Loucy (cell line): ENCODE data around the gene STX1A.
A peak's percentile ranks its signal among the peaks of the same experiment; 100 is the strongest.

Source experiments
- H2AFZ ChIP-seq: fragments of 200-600 bp; sonication (generic); 2 replicates; pipeline ENCODE4 v1.6.0; 2016; ENCODE audit warnings: antibody characterized with exemption, mild to moderate bottlenecking, low read length, moderate library complexity
- H3F3A ChIP-seq: fragments of 200-600 bp; 2 replicates; pipeline ENCODE4 v1.6.0; 2016; ENCODE audit warnings: antibody characterized with exemption, low read depth, mild to moderate bottlenecking
- H3K27me3 ChIP-seq: fragments of 200-600 bp; sonication (generic); 2 replicates; pipeline ENCODE4 v1.6.1; 2014; ENCODE audit warnings: low read length, mild to moderate bottlenecking; ENCODE audit not compliant: insufficient read depth, poor library complexity, severe bottlenecking
- H3K36me3 ChIP-seq: fragments of 200-600 bp; sonication (generic); 2 replicates; pipeline ENCODE4 v1.6.1; 2016; ENCODE audit warnings: low read length; ENCODE audit not compliant: insufficient read depth
- H3K4me1 ChIP-seq: fragments of 200-600 bp; sonication (generic); 2 replicates; pipeline ENCODE4 v1.5.1; 2014; ENCODE audit warnings: low read length, mild to moderate bottlenecking; ENCODE audit not compliant: insufficient read depth, poor library complexity, severe bottlenecking
- H3K4me2 ChIP-seq: fragments of 200-600 bp; sonication (generic); 2 replicates; pipeline ENCODE4 v1.6.0; 2014; ENCODE audit warnings: antibody characterized with exemption, low read length, low read depth, mild to moderate bottlenecking; ENCODE audit not compliant: poor library complexity, severe bottlenecking
- H3K4me3 ChIP-seq: fragments of 200-600 bp; sonication (generic); 2 replicates; pipeline ENCODE4 v1.5.1; 2014; ENCODE audit warnings: low read length, mild to moderate bottlenecking, mixed read lengths; ENCODE audit not compliant: poor library complexity, severe bottlenecking
- H3K79me2 ChIP-seq: fragments of 200-600 bp; sonication (generic); 2 replicates; pipeline ENCODE4 v1.6.1; 2014; ENCODE audit warnings: low read length; ENCODE audit not compliant: insufficient read depth
- H3K9ac ChIP-seq: fragments of 200-600 bp; sonication (generic); 2 replicates; pipeline ENCODE4 v1.6.0; 2014; ENCODE audit warnings: mild to moderate bottlenecking, low read depth, low read length, moderate library complexity; ENCODE audit not compliant: poor library complexity, severe bottlenecking
- H3K9me2 ChIP-seq: fragments of 200-600 bp; sonication (generic); replicated peaks from 2 replicates; pipeline ENCODE4 v1.6.1; 2016; ENCODE audit warnings: low read depth, low read length, mixed read lengths
- H3K9me3 ChIP-seq: fragments of 200-600 bp; sonication (generic); 2 replicates; pipeline ENCODE4 v1.6.1; 2014; ENCODE audit warnings: mild to moderate bottlenecking, antibody characterized with exemption, low read length, low read depth; ENCODE audit not compliant: insufficient read depth
- H4K20me1 ChIP-seq: fragments of 200-600 bp; sonication (generic); 2 replicates; pipeline ENCODE4 v1.6.0; 2014; ENCODE audit warnings: antibody characterized with exemption, low read length, mild to moderate bottlenecking; ENCODE audit not compliant: insufficient read depth, poor library complexity, severe bottlenecking
- EZH2phosphoT487 ChIP-seq: fragments of 200-600 bp; IDR thresholded peaks from 2 replicates; pipeline ENCODE4 v1.6.1; 2018; ENCODE audit warnings: antibody characterized with exemption, mild to moderate bottlenecking, moderate library complexity, borderline replicate concordance
- TF ChIP-seq, protein P1 (sequence below): fragments of 200-600 bp; sonication (generic); conservative IDR thresholded peaks from 2 replicates; pipeline ENCODE4 v1.5.1; 2014; ENCODE audit warnings: mild to moderate bottlenecking, antibody characterized with exemption, low read length

STX1A gene

DNA sequence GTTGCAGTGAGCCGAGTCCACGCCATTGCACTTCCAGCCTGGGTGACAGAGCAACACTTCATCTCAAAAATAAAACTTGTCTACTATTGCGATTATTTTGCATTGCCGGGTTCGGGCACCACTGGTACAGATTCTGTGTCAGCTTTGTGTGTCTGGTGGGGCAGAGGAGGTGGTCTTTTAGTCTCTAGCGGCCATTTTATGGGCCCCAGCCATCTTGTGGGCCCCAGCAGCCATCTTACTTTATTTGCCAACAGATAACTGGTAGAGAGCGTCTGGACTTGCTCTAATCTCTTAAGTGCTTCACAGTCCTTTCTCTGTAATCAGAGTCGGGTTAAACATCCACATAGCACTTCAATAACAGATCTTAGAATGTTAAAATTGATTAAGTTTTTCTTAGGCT, 31.2 kb downstream of the STX1A start:
- no peaks in the 10 kb centered on the region for H3K9me2 ChIP-seq
- H2AFZ ChIP-seq: no peak overlapping the region
- peaks cover 46% of the 10 kb centered on the region; the same call in 1 of the 2 replicates for H3K36me3 ChIP-seq
- TF ChIP-seq, protein P1, sequence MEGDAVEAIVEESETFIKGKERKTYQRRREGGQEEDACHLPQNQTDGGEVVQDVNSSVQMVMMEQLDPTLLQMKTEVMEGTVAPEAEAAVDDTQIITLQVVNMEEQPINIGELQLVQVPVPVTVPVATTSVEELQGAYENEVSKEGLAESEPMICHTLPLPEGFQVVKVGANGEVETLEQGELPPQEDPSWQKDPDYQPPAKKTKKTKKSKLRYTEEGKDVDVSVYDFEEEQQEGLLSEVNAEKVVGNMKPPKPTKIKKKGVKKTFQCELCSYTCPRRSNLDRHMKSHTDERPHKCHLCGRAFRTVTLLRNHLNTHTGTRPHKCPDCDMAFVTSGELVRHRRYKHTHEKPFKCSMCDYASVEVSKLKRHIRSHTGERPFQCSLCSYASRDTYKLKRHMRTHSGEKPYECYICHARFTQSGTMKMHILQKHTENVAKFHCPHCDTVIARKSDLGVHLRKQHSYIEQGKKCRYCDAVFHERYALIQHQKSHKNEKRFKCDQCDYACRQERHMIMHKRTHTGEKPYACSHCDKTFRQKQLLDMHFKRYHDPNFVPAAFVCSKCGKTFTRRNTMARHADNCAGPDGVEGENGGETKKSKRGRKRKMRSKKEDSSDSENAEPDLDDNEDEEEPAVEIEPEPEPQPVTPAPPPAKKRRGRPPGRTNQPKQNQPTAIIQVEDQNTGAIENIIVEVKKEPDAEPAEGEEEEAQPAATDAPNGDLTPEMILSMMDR: no peak
- no peak for TF ChIP-seq EZH2phosphoT487
- no peaks in the 10 kb centered on the region for H3K9me3 ChIP-seq
- H3K4me2 ChIP-seq: no peak overlapping the region
- peaks cover 5% of the 10 kb centered on the region for H4K20me1 ChIP-seq
- H3K4me3 ChIP-seq: no peak overlapping the region
- H3K79me2 ChIP-seq: peaks cover 41% of the 10 kb centered on the region
- no peak overlapping the region for H3K9ac ChIP-seq
- peaks cover 2% of the 10 kb centered on the region for H3K4me1 ChIP-seq
- H3K27me3 ChIP-seq: no peaks in the 10 kb centered on the region
- H3F3A ChIP-seq: no peaks in the 10 kb centered on the region

- H3K9me3 ChIP-seq: no peaks in the 10 kb centered on the region
- H3K36me3 ChIP-seq: peaks cover 20% of the 10 kb centered on the region; the same call in 1 of the 2 replicates
- H3K9me2 ChIP-seq: no peaks in the 10 kb centered on the region
- H3K27me3 ChIP-seq: no peaks in the 10 kb centered on the region
- peaks cover 14% of the 10 kb centered on the region for H4K20me1 ChIP-seq
- TF ChIP-seq, protein P1: no peak
- no peak for TF ChIP-seq EZH2phosphoT487
- H3K4me1 ChIP-seq: peaks cover 16% of the 10 kb centered on the region
- no peaks in the 10 kb centered on the region for H3F3A ChIP-seq
- H3K4me2 ChIP-seq: peak overlapping the region; percentile 27
- H3K79me2 ChIP-seq: peaks cover 70% of the 10 kb centered on the region
- H3K4me3 ChIP-seq: no peak overlapping the region
- no peak overlapping the region for H2AFZ ChIP-seq
- H3K9ac ChIP-seq: no peak overlapping the region
Observed at GRCh38 chr7:73685311-73685710, 34.2 kb downstream of the STX1A start.

GRCh38 chr7:73683788-73684693, 35.4 kb downstream of the STX1A start:
- H4K20me1 ChIP-seq: peaks cover 14% of the 10 kb centered on the region

More at GRCh38 chr7:73683788-73684693, 35.4 kb downstream of the STX1A start:
- Histone ChIP-seq H3K4me1 (peaks cover 16% of the 10 kb centered on the region), H3K9ac (peak overlapping the region; percentile 87), H3K27me3 (no peaks in the 10 kb centered on the region), H3K36me3 (peaks cover 15% of the 10 kb centered on the region; the same call in 1 of the 2 replicates), H3K4me3 (peak overlapping the region; percentile 99), H2AFZ (peak overlapping the region; percentile 98), H3F3A (no peaks in the 10 kb centered on the region), H3K4me2 (peak overlapping the region; percentile 76), H3K79me2 (peaks cover 74% of the 10 kb centered on the region), H3K9me3 (no peaks in the 10 kb centered on the region), H3K9me2 (no peaks in the 10 kb centered on the region)
- TF ChIP-seq, protein P1: no peak
- no peak for TF ChIP-seq EZH2phosphoT487
